Measurements from ENCODE around the gene CD68.

- no peak for TF ChIP-seq CTCF (IDR thresholded peaks at IDR 0.05)
- TF ChIP-seq POLR2AphosphoS5 (IDR thresholded peaks at IDR 0.05; ENCODE audit: low read depth, low read length), result peak; percentile 99
- no peak for TF ChIP-seq REST (IDR thresholded peaks at IDR 0.05; ENCODE audit: insufficient read depth in 1 of 2, low read depth in 2 of 2, low read length in 1 of 2)
- TF ChIP-seq SIN3A (IDR thresholded peaks at IDR 0.05; ENCODE audit: borderline replicate concordance, insufficient read depth, low read depth, low read length), result peak; percentile 73; the same call in 1 of the 2 replicates
Observed at GRCh38 chr17:7572588-7573323, 6.7 kb upstream of the CD68 start.

Measured in Panc1 (cell line).